ENCODE measurements around the gene SH2D2A.
A peak's percentile ranks its signal among the peaks of the same experiment; 100 is the strongest.

The SH2D2A gene

GRCh38 chr1:156841295-156841855 is 24.7 kb upstream of the SH2D2A start:
- no peak for DNase-seq (ENCODE audit: low read depth in 1 of 2, low spot score in 1 of 2)
- H3K4me3 ChIP-seq (replicated peaks; ENCODE audit: insufficient read depth, low read length), result no peak overlapping the region
- H3K27me3 ChIP-seq (ENCODE audit: insufficient read depth, poor library complexity, severe bottlenecking), result peaks cover 43% of the 10 kb centered on the region
- H3K27ac ChIP-seq (replicated peaks), result no peak overlapping the region
- TF ChIP-seq POLR2AphosphoS5 (IDR thresholded peaks at IDR 0.05; ENCODE audit: low read depth) (no peak), CTCF (IDR thresholded peaks at IDR 0.05; ENCODE audit: insufficient read depth, low read length) (no peak), GABPA (IDR thresholded peaks at IDR 0.05; ENCODE audit: low read depth) (no peak), SPI1 (IDR thresholded peaks at IDR 0.05; ENCODE audit: borderline replicate concordance, low read depth) (no peak)
- TF ChIP-seq, protein P1, sequence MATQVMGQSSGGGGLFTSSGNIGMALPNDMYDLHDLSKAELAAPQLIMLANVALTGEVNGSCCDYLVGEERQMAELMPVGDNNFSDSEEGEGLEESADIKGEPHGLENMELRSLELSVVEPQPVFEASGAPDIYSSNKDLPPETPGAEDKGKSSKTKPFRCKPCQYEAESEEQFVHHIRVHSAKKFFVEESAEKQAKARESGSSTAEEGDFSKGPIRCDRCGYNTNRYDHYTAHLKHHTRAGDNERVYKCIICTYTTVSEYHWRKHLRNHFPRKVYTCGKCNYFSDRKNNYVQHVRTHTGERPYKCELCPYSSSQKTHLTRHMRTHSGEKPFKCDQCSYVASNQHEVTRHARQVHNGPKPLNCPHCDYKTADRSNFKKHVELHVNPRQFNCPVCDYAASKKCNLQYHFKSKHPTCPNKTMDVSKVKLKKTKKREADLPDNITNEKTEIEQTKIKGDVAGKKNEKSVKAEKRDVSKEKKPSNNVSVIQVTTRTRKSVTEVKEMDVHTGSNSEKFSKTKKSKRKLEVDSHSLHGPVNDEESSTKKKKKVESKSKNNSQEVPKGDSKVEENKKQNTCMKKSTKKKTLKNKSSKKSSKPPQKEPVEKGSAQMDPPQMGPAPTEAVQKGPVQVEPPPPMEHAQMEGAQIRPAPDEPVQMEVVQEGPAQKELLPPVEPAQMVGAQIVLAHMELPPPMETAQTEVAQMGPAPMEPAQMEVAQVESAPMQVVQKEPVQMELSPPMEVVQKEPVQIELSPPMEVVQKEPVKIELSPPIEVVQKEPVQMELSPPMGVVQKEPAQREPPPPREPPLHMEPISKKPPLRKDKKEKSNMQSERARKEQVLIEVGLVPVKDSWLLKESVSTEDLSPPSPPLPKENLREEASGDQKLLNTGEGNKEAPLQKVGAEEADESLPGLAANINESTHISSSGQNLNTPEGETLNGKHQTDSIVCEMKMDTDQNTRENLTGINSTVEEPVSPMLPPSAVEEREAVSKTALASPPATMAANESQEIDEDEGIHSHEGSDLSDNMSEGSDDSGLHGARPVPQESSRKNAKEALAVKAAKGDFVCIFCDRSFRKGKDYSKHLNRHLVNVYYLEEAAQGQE (IDR thresholded peaks at IDR 0.05; ENCODE audit: insufficient replicate concordance, low read depth), result peak; percentile 83

- DNase-seq (ENCODE audit: low read depth in 1 of 2, low spot score in 1 of 2), result no peak
- peaks cover 40% of the 10 kb centered on the region for H3K27me3 ChIP-seq (ENCODE audit: insufficient read depth, poor library complexity, severe bottlenecking)
- TF ChIP-seq, protein P1 (IDR thresholded peaks at IDR 0.05; ENCODE audit: insufficient replicate concordance, low read depth), result no peak
- TF ChIP-seq POLR2AphosphoS5 (IDR thresholded peaks at IDR 0.05; ENCODE audit: low read depth) (no peak), SPI1 (IDR thresholded peaks at IDR 0.05; ENCODE audit: borderline replicate concordance, low read depth) (no peak), GABPA (IDR thresholded peaks at IDR 0.05; ENCODE audit: low read depth) (no peak), CTCF (IDR thresholded peaks at IDR 0.05; ENCODE audit: insufficient read depth, low read length) (no peak)
- H3K4me3 ChIP-seq (replicated peaks; ENCODE audit: insufficient read depth, low read length), result no peak overlapping the region
- H3K27ac ChIP-seq (replicated peaks), result no peak overlapping the region
Observed at GRCh38 chr1:156840898-156841279, 24.2 kb upstream of the SH2D2A start.

GRCh38 chr1:156840186-156840897 is 23.7 kb upstream of the SH2D2A start:
- H3K4me3 ChIP-seq (replicated peaks; ENCODE audit: insufficient read depth, low read length), result no peak overlapping the region
- DNase-seq (ENCODE audit: low read depth in 1 of 2, low spot score in 1 of 2), result no peak
- no peak for TF ChIP-seq CTCF (IDR thresholded peaks at IDR 0.05; ENCODE audit: insufficient read depth, low read length)
- no peak for TF ChIP-seq GABPA (IDR thresholded peaks at IDR 0.05; ENCODE audit: low read depth)
- TF ChIP-seq, protein P1 (IDR thresholded peaks at IDR 0.05; ENCODE audit: insufficient replicate concordance, low read depth), result no peak
- no peak for TF ChIP-seq SPI1 (IDR thresholded peaks at IDR 0.05; ENCODE audit: borderline replicate concordance, low read depth)
- no peak for TF ChIP-seq POLR2AphosphoS5 (IDR thresholded peaks at IDR 0.05; ENCODE audit: low read depth)
- H3K27me3 ChIP-seq (ENCODE audit: insufficient read depth, poor library complexity, severe bottlenecking), result peaks cover 36% of the 10 kb centered on the region
- H3K27ac ChIP-seq (replicated peaks), result no peak overlapping the region
